HG03354 (cell line): ENCODE data around the gene CDK7.

Source experiments
- ATAC-seq: cut with Tn5 transposase; IDR thresholded peaks from one replicate; pipeline ENCODE4 v1.9.1; 2021; ENCODE audit warnings: mild to moderate bottlenecking; ENCODE audit not compliant: unreplicated experiment, poor library complexity, severe bottlenecking

The CDK7 gene

GRCh38 chr5:69285448-69286116 is 50.9 kb downstream of the CDK7 start:
- no peak for ATAC-seq

GRCh38 chr5:69288069-69288468 is 53.4 kb downstream of the CDK7 start:
- no peak for ATAC-seq

DNA sequence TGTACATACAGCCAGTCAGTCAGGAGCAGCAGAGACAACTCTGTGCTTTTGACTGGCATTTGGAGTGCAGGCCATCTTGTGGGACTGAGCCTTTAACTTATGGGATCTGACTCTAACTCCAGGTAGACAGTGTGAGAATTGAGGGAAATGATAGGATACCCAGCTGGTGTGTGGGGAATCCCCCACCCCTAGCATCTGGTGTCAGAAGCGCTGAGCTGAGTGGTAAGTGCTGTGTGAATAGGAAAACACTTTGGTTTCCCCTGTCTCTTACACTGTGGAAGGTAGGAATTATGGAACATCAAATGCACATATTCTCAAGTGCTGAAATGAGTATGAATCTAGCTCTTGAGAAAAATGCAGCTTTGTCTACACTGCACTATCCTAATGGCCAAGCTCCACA is 54.0 kb downstream of the CDK7 start:
- no peak for ATAC-seq

DNA sequence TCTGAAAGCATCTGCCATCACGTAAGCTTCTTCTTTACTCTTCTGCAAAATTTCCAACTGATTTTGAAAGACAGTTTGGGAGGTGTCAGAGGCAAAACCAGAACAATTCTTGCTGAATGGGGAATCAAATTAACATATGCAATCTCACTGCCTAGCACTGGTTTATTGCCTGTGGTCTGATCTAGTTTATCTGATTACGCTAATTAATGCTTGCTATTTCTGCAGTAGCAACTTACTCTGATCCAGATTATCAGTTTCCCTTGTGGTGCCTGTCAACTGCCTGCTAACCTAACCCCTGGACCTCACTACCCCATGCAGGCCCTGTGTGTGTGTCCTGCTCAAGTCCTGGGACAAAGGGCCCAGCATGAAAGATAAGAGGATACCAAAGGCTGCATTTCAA is 57.6 kb downstream of the CDK7 start:
- no peak for ATAC-seq

DNA sequence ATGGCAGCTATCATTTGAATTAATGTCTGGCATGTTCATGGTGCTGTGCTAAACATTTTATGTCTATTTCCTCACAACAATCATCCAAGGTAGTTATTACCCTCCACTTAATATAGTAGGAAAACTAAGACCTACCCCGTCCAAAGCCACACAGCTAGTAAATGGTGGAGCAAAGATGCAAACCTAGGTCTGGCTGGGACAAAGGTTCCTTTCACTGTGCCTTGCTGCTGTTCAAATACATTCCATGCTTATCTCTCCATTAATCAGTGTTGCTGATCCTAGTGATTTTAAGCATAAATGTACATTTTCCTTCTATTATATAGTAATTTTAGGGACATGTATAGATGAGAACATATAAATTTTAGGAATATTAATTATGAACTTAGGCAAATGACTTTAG is 59.2 kb downstream of the CDK7 start:
- ATAC-seq: no peak

- ATAC-seq: no peak
Measured at GRCh38 chr5:69295088-69295754, 60.5 kb downstream of the CDK7 start.

DNA sequence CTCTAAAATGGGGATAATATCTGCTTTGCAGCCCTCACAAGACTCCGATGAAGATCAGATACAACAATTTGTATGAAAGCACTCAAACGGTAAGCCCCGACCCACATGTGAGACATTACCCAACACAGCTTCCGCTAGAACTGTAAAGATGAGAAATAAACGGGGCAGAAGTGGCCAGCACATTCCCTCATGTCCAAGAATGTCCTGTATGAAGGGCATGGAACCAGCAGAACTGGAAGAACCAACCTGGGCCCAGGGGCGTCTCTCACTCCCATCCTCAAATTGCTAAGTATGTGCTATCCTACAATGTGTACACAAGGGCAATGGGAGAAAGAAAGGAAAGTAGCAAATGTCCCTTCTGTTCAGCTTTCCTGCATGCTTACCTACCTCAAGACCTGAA is 64.9 kb downstream of the CDK7 start:
- ATAC-seq: no peak

DNA sequence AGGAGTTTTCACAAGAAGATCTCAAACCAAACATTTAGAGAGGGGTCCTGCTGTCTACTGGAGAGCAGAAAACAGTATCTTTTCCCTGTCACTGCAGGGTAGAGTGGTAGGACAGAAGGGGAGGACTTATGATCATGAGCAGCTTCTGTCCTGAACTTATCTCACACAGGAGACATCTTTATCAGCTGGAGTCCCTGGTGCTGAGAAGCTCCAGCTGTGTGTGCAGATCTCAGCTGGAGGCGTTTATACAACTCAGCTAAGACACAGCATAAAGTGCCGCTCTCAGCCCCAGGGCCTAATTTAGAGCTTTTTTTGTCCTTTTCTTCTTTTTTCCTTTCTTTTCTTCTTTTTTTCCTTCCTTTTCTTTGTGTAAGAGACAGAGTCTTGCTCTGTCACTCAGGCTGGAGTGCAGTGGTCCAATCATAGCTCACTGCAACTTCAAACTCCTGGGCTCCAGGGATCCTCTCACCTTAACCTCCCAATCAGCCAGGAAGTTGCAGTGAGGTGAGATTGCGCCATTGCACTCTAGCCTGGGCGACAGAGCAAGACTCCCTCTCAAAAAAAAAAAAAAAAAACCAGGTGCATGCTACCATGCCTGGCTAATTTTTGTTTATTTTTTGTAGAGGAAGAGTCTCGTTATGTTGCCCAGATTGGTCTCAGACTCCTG is 66.0 kb downstream of the CDK7 start:
- no peak for ATAC-seq

GRCh38 chr5:69305512-69305911 is 70.8 kb downstream of the CDK7 start:
- no peak for ATAC-seq

DNA sequence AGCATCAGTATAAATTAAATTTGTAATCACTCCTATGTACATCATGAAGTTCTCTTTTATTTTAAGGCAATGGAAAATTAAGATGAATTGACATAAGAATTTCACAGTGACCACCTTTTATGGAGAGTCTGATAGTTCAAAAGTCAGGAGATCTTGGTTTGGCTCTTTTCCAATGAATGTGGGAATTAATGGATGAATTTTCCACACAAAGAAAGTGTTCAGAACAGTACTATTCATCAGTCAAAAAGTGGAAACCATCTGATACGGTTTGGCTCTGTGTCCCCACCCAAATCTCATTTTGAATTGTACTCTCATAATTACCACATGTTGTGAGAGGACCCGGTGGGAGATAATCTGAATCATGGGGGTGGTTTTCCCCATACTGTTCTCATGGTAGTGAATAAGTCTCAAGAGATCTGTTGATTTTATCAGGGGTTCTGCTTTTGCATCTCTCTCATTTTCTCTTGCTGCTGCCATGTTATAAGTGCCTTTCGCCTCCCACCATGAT is 73.4 kb downstream of the CDK7 start:
- ATAC-seq: no peak

DNA sequence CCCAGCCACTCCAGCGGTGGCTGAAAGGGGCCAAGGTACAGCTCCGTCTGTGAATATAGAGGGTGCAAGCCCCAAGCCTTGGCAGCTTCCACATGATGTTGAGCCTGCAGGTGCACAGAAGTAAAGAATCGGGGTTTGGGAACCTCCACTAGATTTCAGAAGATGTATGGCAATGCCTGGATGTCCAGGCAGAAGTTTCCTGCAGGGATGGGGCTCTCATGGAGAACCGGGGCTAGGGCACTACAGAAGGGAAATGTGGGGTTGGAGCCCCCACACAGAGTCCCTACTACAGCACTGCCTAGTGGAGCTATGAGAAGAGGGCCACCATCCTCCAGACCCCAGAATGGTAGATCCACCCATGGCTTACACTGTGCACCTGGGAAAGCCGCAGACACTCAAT is 74.7 kb downstream of the CDK7 start:
- no peak for ATAC-seq

- ATAC-seq: no peak
Measured at GRCh38 chr5:69312459-69313160, 77.9 kb downstream of the CDK7 start.

GRCh38 chr5:69313428-69313827 is 78.7 kb downstream of the CDK7 start:
- ATAC-seq: no peak

DNA sequence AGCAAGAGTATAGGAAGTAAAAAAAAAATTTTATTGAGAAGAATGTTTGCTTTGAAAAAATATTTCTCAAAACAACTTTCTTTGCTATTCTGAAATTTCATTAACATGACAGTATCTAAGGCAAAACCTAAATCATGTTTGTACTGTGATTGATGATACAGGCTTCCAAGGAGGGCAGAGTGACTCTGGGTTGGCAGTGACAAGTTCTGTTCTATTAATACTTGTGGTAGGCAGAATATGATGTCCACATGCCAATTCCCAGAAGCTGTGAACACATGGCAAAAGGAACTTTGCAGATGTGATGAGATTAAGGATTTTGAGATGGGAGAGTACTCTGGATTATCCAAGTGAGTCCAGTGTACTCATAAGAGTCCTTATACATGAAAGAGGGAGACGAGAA is 81.3 kb downstream of the CDK7 start:
- ATAC-seq: no peak

GRCh38 chr5:69317391-69317790 is 82.7 kb downstream of the CDK7 start:
- ATAC-seq: no peak

DNA sequence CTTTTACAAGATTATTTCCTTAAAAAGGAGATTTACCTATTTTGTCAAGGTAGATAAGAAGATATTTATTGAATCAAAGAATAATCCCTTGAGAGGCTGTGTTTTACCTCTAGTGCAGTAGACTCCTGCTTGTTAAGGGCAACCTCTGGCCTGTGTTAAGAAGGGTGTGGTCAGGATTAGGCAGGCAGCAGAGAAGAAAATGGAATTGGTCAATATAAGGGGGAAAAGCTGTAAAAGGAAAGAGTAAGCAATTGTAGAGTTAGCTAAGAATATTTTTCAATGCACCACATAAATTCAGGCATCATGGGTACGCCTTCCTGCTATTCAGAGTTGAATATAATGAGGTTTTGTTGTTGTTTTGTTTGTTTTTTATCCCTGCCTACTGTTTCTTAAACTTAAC is 91.7 kb downstream of the CDK7 start:
- no peak for ATAC-seq
